ENCODE measurements around the gene PCSK1N.

PCSK1N gene

DNA sequence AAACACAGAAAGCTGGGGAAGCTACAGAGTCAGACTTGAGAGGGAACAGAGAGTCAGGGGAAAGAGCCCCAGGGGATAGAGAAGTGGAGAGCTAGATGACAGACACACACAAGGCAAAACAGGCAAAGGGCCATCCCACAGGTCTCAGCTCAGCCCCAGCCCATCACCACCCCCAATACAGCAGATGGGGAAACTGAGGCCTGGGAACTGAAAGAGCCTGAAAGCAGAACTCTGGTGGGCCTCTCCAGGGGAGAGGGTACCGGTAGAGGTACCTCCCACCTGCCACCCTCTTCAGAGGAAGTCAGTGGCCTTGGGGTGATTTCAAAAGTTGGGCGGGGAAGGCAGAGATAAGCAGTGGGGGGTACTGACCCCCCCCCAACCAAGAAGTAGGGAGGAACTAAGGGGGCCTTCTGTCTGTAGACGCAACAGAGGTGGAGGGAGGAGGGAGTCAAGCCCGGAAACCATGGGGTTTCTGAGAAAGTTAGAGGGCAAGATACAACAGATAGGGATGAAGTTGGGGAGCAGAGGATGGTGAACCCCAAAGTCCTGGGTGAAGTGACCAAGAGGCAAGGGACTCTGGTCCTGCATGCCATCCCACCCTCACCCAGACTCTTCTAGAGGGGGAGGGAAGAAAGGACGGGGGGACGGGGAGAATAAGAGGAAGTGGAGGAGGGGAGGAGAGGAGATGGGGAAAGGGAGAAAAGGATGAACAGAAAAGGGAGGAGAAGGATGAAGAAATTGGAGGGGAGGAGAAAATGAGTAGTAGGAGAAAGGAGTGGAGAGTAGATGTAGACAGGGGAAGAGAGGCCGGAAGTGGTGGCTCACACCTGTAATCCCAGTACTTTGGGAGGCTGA lies 45.8 kb downstream of the PCSK1N start:
- DNase-seq = no peak

DNA sequence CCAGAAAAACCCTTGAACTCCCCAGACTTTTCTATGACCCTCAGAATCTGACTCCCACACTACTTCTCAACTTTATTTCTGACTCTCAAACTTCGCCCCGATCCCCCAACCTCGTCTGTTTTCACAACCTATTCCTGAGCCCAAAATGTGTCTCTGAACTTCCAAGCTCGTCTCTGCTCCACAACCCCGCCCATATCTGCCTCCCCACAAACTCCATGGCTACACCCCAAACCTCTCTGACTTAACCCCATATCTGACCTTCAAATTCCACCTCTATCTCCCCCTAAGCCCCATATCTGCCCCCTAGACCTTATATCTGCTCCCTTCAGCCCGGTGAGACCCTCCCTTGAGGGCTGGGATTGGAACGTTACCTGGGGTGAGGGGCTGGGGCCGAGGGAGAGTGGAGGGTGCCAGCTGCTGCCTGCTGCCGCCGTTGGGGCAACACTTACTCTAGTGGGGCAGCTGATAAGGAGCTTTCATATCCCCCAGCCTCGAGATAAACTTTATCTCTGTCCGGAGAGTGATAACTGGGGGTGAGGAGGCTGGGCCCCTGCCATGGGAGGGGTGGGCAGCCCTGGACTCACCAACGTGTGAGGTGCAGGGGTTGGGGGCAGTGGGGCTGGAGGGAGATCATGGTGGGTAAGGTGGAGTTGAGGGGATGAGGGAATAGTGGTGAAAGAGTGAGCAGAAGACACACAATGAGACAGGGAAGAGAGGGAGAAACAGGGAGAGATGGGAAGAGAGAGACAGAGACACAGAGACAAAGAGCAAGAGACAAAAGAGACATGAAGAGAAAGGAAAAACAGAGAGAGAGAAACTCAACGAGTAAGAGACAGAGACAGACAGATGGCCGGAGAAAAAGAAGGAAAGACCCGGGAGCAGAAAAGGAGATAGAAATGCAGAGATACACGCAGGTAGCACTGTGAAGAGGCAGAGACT lies 47.6 kb downstream of the PCSK1N start:
- DNase-seq = no peak

DNA sequence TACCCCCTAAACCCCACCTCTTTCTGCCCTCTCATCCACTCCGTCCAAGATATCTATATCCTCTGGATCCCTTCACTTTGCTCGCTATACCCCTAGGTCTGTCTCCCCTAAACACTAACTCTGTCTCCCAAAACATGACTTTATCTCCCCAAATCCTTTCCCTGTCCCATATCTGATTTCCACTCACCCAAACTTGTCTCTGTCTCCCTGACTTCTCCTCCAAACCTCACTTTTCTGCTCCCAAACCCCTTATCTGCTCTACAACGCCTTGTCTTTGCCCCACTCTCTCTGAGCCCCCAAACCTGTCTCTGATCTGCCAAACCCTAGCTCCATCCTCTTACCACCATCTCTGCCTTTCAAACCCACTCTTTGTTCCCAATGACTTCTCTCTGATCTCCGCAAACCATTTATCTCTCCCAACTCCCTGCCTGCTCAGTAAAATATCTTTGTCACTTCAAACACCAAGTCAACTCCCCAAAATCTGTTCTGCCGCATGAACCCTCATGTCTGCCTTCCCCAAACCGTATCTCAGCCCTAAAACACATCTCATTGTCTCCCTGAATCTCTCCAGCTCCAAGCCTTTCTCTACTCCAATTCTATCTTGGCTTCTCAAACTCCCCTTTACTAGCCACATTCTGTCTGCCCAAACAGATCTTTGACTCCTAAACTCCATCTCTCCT lies 48.4 kb downstream of the PCSK1N start:
- no peak for DNase-seq

DNA sequence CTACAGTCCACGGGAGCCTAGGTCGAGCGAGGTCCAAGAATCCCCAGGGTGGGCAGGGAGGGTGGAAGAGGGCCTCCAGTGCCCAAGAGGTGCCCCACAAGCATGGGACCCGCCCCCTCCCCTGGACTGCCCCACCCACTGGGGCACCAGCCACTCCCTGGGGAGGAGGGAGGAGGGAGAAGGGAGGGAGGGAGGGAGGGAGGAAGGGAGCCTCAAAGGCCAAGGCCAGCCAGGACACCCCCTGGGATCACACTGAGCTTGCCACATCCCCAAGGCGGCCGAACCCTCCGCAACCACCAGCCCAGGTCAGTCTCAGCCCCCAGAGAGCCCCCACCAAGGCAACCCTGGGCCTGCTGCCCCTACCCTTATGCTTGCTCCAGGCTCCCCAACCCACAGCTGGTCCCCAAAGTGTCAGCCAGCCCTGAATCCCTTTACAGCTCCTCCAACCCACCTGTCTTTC lies 49.0 kb downstream of the PCSK1N start, which contains the start of gene GATA1:
GATA1 (plus strand) TSS at position 250 of the 460 bp plus-strand sequence. CDS start 4,520 bp downstream, outside the sequence.
- DNase-seq = no peak

DNA sequence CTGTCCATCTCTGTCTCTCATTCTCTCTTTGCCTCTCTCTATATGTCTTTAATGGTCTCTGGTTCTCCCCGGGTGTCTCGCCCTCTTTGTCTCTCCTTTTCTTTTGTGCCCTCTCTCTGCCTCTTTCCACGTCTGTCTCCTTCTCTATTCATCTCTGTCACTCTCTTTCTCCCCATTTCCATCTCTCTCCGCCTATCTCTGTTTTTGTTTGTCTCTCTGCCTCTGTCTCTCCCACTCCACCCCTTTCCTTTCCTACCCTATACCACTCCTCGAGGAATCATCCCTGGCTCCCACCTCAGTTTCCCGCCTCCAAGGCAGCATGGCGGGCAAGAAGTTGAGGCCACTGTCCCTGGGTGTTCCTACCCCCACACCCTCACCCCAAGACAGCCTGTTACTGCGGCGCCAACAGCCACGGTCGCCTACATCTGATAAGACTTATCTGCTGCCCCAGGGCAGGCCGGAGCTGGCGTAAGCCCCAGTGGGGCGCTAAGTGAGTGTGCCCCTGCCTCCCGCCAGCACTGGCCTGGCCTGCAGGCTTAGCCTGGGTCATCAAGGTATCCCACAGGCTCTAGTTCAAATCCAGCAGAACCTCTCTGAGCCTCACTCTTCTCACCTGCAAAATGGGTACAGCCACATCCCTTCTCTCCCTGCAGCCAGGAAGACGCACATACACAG lies 49.7 kb downstream of the PCSK1N start:
- DNase-seq = no peak

DNA sequence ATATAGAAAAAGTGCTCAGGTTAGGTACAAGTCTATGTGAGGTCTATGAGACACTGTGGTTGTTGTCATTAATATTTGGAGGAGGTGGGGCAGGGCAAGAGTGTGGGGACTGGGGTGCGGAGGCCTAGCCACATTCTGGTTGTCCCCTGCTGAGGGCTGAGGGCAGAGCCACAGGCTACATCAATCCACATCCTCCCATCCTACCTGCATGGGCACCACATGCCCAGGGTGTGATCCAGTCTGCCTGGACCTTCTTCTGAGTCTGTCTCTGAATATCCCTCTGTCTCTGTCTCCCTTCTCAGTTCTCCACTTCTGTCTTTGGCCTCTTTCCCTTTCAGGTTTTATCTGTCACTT lies 50.2 kb downstream of the PCSK1N start:
- DNase-seq = no peak

DNA sequence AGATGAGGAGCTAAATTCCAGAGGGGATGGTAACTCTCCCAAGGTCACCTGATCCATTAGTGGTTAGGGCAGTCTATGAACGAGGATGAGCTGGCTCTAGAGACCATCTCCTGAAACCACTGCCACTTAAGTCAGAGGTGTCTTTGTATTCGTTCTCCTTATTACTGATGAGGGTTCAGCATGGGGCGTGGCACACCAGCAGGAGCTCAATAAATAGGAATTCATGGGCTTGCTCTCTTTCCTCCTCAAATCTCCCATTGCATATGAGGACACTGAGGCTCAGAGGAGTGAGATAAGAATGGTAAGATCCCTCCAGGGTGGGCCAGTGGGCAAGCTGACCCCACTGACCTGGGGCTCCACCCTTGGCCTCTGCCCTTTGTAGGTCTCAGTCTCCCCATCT lies 50.7 kb downstream of the PCSK1N start:
- DNase-seq = no peak

DNA sequence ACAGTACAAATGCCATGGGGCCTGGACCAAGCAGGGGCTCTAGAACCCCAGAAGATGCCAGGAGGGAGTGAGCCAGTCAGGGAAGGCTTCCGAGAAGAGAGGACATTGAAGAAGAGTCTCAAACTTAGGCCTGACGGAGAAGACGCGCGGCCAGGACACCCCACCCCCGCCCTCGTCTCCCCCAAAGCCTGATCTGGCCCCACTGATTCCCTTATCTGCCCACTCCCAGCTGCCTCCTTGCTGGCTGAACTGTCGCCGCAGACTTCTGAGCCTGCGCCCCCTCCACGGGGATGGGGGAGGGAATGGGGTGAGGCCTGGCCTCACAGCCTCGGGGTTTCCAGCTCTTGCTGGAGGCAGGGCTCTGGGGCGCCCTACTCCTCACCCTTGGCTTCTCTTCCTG lies 52.6 kb downstream of the PCSK1N start:
- no peak for DNase-seq

DNA sequence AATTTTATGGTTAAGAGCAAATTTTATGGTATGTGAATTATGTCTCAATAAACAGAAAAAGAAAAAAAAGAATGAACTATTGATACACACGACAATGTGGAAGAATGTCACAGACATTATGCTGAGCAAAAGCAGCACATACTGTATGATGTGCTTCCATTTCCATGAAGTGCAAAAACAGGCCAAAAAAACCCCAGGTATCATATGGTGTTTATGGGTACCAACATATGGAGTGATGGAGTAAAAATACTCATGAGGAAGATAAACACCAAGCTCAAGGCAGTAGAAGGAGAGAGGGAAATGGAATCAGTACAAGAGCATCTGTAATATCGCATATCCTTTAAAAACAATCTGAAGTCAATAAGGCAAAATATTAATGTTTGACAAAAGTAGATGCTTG lies 53.2 kb downstream of the PCSK1N start:
- DNase-seq = no peak

DNA sequence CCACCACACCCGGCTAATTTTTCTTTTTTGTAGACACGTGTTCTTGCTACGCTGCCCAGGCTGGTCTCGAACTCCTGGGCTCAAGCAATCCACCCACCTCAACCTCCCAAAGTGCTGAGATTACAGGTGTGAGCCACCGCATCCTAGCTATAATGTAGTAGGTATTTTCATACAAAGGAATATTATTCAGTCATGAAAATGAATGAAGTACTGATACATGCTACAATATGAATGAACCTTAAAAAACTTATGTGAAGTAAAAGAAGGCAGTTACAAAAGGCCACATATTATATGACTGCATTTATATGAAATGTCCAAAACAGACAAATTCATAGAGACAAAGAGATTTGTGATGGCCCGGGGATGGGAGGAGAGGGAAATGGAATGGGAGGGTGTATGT lies 53.7 kb downstream of the PCSK1N start:
- no peak for DNase-seq

Measured in effector CD4-positive, alpha-beta T cell (primary cell).